Measurements from ENCODE around the gene DNAJB13.
"Not testable (repeated sequence)": the region's sequence is repeated elsewhere in the genome, so short reads cannot be mapped to it uniquely, and the experiment has no call there.

The DNAJB13 gene

GRCh38 chr11:73916435-73916834 is 34.4 kb upstream of the DNAJB13 start:
- TF ChIP-seq CTCF (IDR thresholded peaks at IDR 0.05; ENCODE audit: insufficient read depth, low read depth, low read length, missing control alignments) = no peak
- peak; percentile 21 for DNase-seq (ENCODE audit: low read depth)
- H3K4me3 ChIP-seq (ENCODE audit: low read length) = no peak overlapping the region

GRCh38 chr11:73921180-73921579 is 29.6 kb upstream of the DNAJB13 start:
- TF ChIP-seq CTCF (IDR thresholded peaks at IDR 0.05; ENCODE audit: insufficient read depth, low read depth, low read length, missing control alignments) = no peak
- H3K4me3 ChIP-seq (ENCODE audit: low read length) = no peak overlapping the region
- no peak for DNase-seq (ENCODE audit: low read depth)

- no peak for TF ChIP-seq CTCF (IDR thresholded peaks at IDR 0.05; ENCODE audit: insufficient read depth, low read depth, low read length, missing control alignments)
- no peak for DNase-seq (ENCODE audit: low read depth)
- H3K4me3 ChIP-seq (ENCODE audit: low read length) = no peak overlapping the region
Measured at GRCh38 chr11:73929388-73929787, 21.4 kb upstream of the DNAJB13 start.

GRCh38 chr11:73931039-73931645 is 19.7 kb upstream of the DNAJB13 start:
- no peak overlapping the region for H3K4me3 ChIP-seq (ENCODE audit: low read length)
- TF ChIP-seq CTCF (IDR thresholded peaks at IDR 0.05; ENCODE audit: insufficient read depth, low read depth, low read length, missing control alignments) = peak; percentile 54
- peak; percentile 79 for DNase-seq (ENCODE audit: low read depth)

- DNase-seq (ENCODE audit: low read depth) = no peak
- H3K4me3 ChIP-seq (ENCODE audit: low read length) = no peak overlapping the region
- no peak for TF ChIP-seq CTCF (IDR thresholded peaks at IDR 0.05; ENCODE audit: insufficient read depth, low read depth, low read length, missing control alignments)
Measured at GRCh38 chr11:73931951-73932350, 18.9 kb upstream of the DNAJB13 start.

GRCh38 chr11:73932781-73933180 is 18.0 kb upstream of the DNAJB13 start:
- no peak for TF ChIP-seq CTCF (IDR thresholded peaks at IDR 0.05; ENCODE audit: insufficient read depth, low read depth, low read length, missing control alignments)

GRCh38 chr11:73936047-73936446 is 14.8 kb upstream of the DNAJB13 start:
- not testable (repeated sequence) for H3K4me3 ChIP-seq (ENCODE audit: low read length); DNase-seq (ENCODE audit: low read depth)

More at GRCh38 chr11:73932781-73933180, 18.0 kb upstream of the DNAJB13 start:
- no peak overlapping the region for H3K4me3 ChIP-seq (ENCODE audit: low read length)
- no peak for DNase-seq (ENCODE audit: low read depth)

Data from epithelial cell of esophagus (primary cell).